SK-N-SH treated with all-trans-retinoic acid at 6 μM for 48 hours (cell line): ENCODE data around the gene TNFRSF11A.

Experiments used
- ATAC-seq: fragments of 200-7000 bp; cut with Tn5 transposase; 3 replicates; pipeline ENCODE4 v1.9.1; 2020; ENCODE audit warnings: mild to moderate bottlenecking, moderate library complexity
- ARNTL ChIP-seq: fragments of 450-650 bp; formaldehyde crosslinking; IDR thresholded peaks from 2 replicates; pipeline ENCODE4 v1.5.0; 2020; ENCODE audit warnings: low read depth, mild to moderate bottlenecking, moderate library complexity, borderline replicate concordance
- BACH2 ChIP-seq: fragments of 250-450 bp; sonication (Bioruptor Pico); IDR thresholded peaks from 2 replicates; pipeline ENCODE4 v1.9.0; 2021; ENCODE audit warnings: mild to moderate bottlenecking, borderline replicate concordance
- CREB5 ChIP-seq: fragments of 250-450 bp; sonication (Bioruptor Pico); IDR thresholded peaks from 2 replicates; pipeline ENCODE4 v1.5.1; 2020; ENCODE audit warnings: low read depth, mild to moderate bottlenecking, moderate library complexity
- CSDC2 ChIP-seq: fragments of 250-450 bp; sonication (Bioruptor Pico); IDR thresholded peaks from 2 replicates; pipeline ENCODE4 v1.5.0; 2020; ENCODE audit warnings: mild to moderate bottlenecking, moderate library complexity
- CSRNP3 ChIP-seq: fragments of 250-450 bp; sonication (Bioruptor Pico); IDR thresholded peaks from 2 replicates; pipeline ENCODE4 v1.5.1; 2021; ENCODE audit warnings: mild to moderate bottlenecking, moderate library complexity
- GLIS3 ChIP-seq: fragments of 250-450 bp; sonication (Bioruptor Pico); IDR thresholded peaks from 2 replicates; pipeline ENCODE4 v1.5.0; 2020; ENCODE audit warnings: mild to moderate bottlenecking, moderate library complexity
- OSR1 ChIP-seq: fragments of 250-450 bp; sonication (Bioruptor Pico); IDR thresholded peaks from 2 replicates; pipeline ENCODE4 v1.8.0; 2022; ENCODE audit warnings: moderate library complexity, mild to moderate bottlenecking, inconsistent platforms
- POU6F1 ChIP-seq: fragments of 250-450 bp; sonication (Bioruptor Pico); IDR thresholded peaks from 2 replicates; pipeline ENCODE4 v1.8.0; 2021; ENCODE audit warnings: low read depth, mild to moderate bottlenecking, moderate library complexity, borderline replicate concordance
- PPARA ChIP-seq: fragments of 250-450 bp; sonication (Bioruptor Pico); IDR thresholded peaks from 2 replicates; pipeline ENCODE4 v1.5.0; 2020; ENCODE audit warnings: mild to moderate bottlenecking, borderline replicate concordance
- RARB ChIP-seq: fragments of 250-450 bp; sonication (Bioruptor Pico); IDR thresholded peaks from 2 replicates; pipeline ENCODE4 v1.8.0; 2021; ENCODE audit warnings: mild to moderate bottlenecking, moderate library complexity
- SNAI2 ChIP-seq: fragments of 250-450 bp; sonication (Bioruptor Pico); IDR thresholded peaks from 2 replicates; pipeline ENCODE4 v1.5.0; 2020; ENCODE audit warnings: mild to moderate bottlenecking, moderate library complexity
- TCF4 ChIP-seq: fragments of 250-450 bp; sonication (Bioruptor Pico); IDR thresholded peaks from 2 replicates; pipeline ENCODE4 v1.8.0; 2021; ENCODE audit warnings: mild to moderate bottlenecking, moderate library complexity, borderline replicate concordance
- TOX ChIP-seq: fragments of 250-450 bp; sonication (Bioruptor Pico); IDR thresholded peaks from 2 replicates; pipeline ENCODE4 v1.8.0; 2021; ENCODE audit warnings: mild to moderate bottlenecking, moderate library complexity, borderline replicate concordance
- TSHZ2 ChIP-seq: fragments of 250-450 bp; sonication (Bioruptor Pico); IDR thresholded peaks from 2 replicates; pipeline ENCODE4 v1.5.0; 2020; ENCODE audit warnings: mild to moderate bottlenecking, moderate library complexity
- ZFP3 ChIP-seq: fragments of 250-450 bp; sonication (Bioruptor Pico); IDR thresholded peaks from 2 replicates; pipeline ENCODE4 v1.5.0; 2020; ENCODE audit warnings: mild to moderate bottlenecking, moderate library complexity
- ZNF565 ChIP-seq: fragments of 450-650 bp; formaldehyde crosslinking; conservative IDR thresholded peaks from 2 replicates; pipeline ENCODE4 v1.5.0; 2020; ENCODE audit warnings: low read depth, mild to moderate bottlenecking, moderate library complexity
- ZNF70 ChIP-seq: fragments of 450-650 bp; formaldehyde crosslinking; IDR thresholded peaks from 2 replicates; pipeline ENCODE4 v1.5.0; 2020; ENCODE audit warnings: mild to moderate bottlenecking, moderate library complexity
- ZNF8 ChIP-seq: fragments of 450-650 bp; formaldehyde crosslinking; IDR thresholded peaks from 2 replicates; pipeline ENCODE4 v1.5.0; 2020; ENCODE audit warnings: mild to moderate bottlenecking, moderate library complexity

Gene TNFRSF11A

GRCh38 chr18:62318228-62319180 lies 6.6 kb upstream of the TNFRSF11A start:
- ATAC-seq, result no peak
- no peak for TF ChIP-seq TSHZ2 (CRISPR knock-in tag)
- TF ChIP-seq TOX, result no peak

GRCh38 chr18:62321201-62321600 lies 3.9 kb upstream of the TNFRSF11A start:
- TF ChIP-seq CREB5 (no peak), BACH2 (CRISPR knock-in tag) (no peak), POU6F1 (no peak), ARNTL (CRISPR knock-in tag) (no peak), ZNF8 (CRISPR knock-in tag) (no peak), TCF4 (CRISPR knock-in tag) (no peak), TOX (no peak), OSR1 (CRISPR knock-in tag) (no peak), CSDC2 (CRISPR knock-in tag) (no peak), PPARA (CRISPR knock-in tag) (no peak), GLIS3 (CRISPR knock-in tag) (no peak), RARB (CRISPR knock-in tag) (no peak), SNAI2 (CRISPR knock-in tag) (no peak)
- TF ChIP-seq, all 23 proteins: peak for 0
- ATAC-seq, result no peak

- TF ChIP-seq TSHZ2 (CRISPR knock-in tag) (no peak), ZNF70 (CRISPR knock-in tag) (no peak), ZFP3 (CRISPR knock-in tag) (no peak), GLIS3 (CRISPR knock-in tag) (no peak), CSRNP3 (CRISPR knock-in tag) (no peak), PPARA (CRISPR knock-in tag) (no peak), CSDC2 (CRISPR knock-in tag) (no peak), ARNTL (CRISPR knock-in tag) (no peak), TCF4 (CRISPR knock-in tag) (no peak), ZNF565 (CRISPR knock-in tag) (no peak)
- no peak for ATAC-seq
Observed at GRCh38 chr18:62323483-62324180, 1.5 kb upstream of the TNFRSF11A start.
